Neural progenitor cell (in vitro differentiated cells): Measurements from ENCODE around the gene TIAM2.

Source experiments
- CTCF ChIP-seq: fragments of 200-600 bp; sonication (generic); IDR thresholded peaks from 2 replicates; pipeline ENCODE4 v1.5.1; 2017; ENCODE audit warnings: antibody characterized with exemption, mild to moderate bottlenecking
- EZH2 ChIP-seq: fragments of 200-600 bp; sonication (generic); IDR thresholded peaks from 2 replicates; pipeline ENCODE4 v1.6.1; 2017; ENCODE audit warnings: antibody characterized with exemption, mild to moderate bottlenecking, moderate library complexity

GRCh38 chr6:155128977-155129376 is 133.9 kb downstream of the TIAM2 start:
- TF ChIP-seq CTCF (no peak), EZH2 (no peak)
